H9 (cell line): Measurements from ENCODE around the gene CCNT1. TPM values are rescaled to one million over a fixed set of nuclear protein-coding genes. Genes with fewer than 3 reads are reported as not detected.

ENCODE experiments used
- DNase-seq: peaks from one replicate; pipeline ENCODE4 v3.0.0-alpha.2; 2017
- H2AFZ ChIP-seq: one replicate; pipeline ENCODE4 v1.6.1; 2013; ENCODE audit warnings: mild to moderate bottlenecking, low read length, control low read depth, moderate library complexity
- H2AK5ac ChIP-seq: 2 replicates; pipeline ENCODE4 v1.6.1; 2013; ENCODE audit warnings: low read length, control low read depth, mixed read lengths; ENCODE audit not compliant: insufficient read length
- H2BK120ac ChIP-seq: one replicate; pipeline ENCODE4 v1.6.1; 2013; ENCODE audit warnings: low read depth, mild to moderate bottlenecking, low read length, control low read depth, inconsistent platforms; ENCODE audit not compliant: poor library complexity, severe bottlenecking
- H2BK12ac ChIP-seq: 2 replicates; pipeline ENCODE4 v1.6.1; 2013; ENCODE audit warnings: low read length, control low read depth, mixed read lengths, low read depth; ENCODE audit not compliant: insufficient read length
- H2BK15ac ChIP-seq: 2 replicates; pipeline ENCODE4 v1.6.1; 2013; ENCODE audit warnings: low read depth, low read length, control low read depth
- H2BK20ac ChIP-seq: one replicate; pipeline ENCODE4 v1.6.1; 2013; ENCODE audit warnings: low read depth, mild to moderate bottlenecking, low read length, control low read depth, inconsistent platforms; ENCODE audit not compliant: poor library complexity, severe bottlenecking
- H2BK5ac ChIP-seq: 2 replicates; pipeline ENCODE4 v1.6.1; 2013; ENCODE audit warnings: low read length, control low read depth, mixed read lengths; ENCODE audit not compliant: insufficient read length
- H3K14ac ChIP-seq: 2 replicates; pipeline ENCODE4 v1.6.1; 2013; ENCODE audit warnings: low read length, control low read depth; ENCODE audit not compliant: insufficient read depth
- H3K18ac ChIP-seq: 2 replicates; pipeline ENCODE4 v1.6.1; 2013; ENCODE audit warnings: low read depth, mild to moderate bottlenecking, mixed read lengths, low read length, control low read depth; ENCODE audit not compliant: insufficient read length
- H3K23ac ChIP-seq: 2 replicates; pipeline ENCODE4 v1.6.1; 2013; ENCODE audit warnings: low read length, control low read depth, mixed read lengths, low read depth; ENCODE audit not compliant: insufficient read length
- H3K23me2 ChIP-seq: 2 replicates; pipeline ENCODE4 v1.6.1; 2013; ENCODE audit warnings: low read depth, mild to moderate bottlenecking, mixed read lengths, low read length, control low read depth; ENCODE audit not compliant: insufficient read length, poor library complexity, severe bottlenecking
- H3K27ac ChIP-seq: 2 replicates; pipeline ENCODE4 v1.5.1; 2013; ENCODE audit warnings: low read length, control low read depth, mixed read lengths, low read depth; ENCODE audit not compliant: insufficient read length
- H3K27me3 ChIP-seq: 2 replicates; pipeline ENCODE4 v1.6.1; 2013; ENCODE audit warnings: low read length, control low read depth, inconsistent platforms; ENCODE audit not compliant: insufficient read depth
- H3K4ac ChIP-seq: 2 replicates; pipeline ENCODE4 v1.6.1; 2013; ENCODE audit warnings: low read depth, mild to moderate bottlenecking, control low read depth, inconsistent platforms, low read length, moderate library complexity
- H3K4me1 ChIP-seq: 2 replicates; pipeline ENCODE4 v1.6.1; 2013; ENCODE audit warnings: low read length, control low read depth, inconsistent platforms; ENCODE audit not compliant: insufficient read depth
- H3K4me2 ChIP-seq: 2 replicates; pipeline ENCODE4 v1.6.1; 2013; ENCODE audit warnings: low read length, control low read depth, mixed read lengths; ENCODE audit not compliant: insufficient read length, insufficient read depth
- H3K56ac ChIP-seq: 2 replicates; pipeline ENCODE4 v1.6.1; 2013; ENCODE audit warnings: low read depth, mild to moderate bottlenecking, mixed read lengths, low read length, control low read depth; ENCODE audit not compliant: insufficient read length
- H3K79me1 ChIP-seq: 2 replicates; pipeline ENCODE4 v1.6.1; 2013; ENCODE audit warnings: low read depth, mild to moderate bottlenecking, moderate library complexity, low read length, control low read depth, inconsistent platforms; ENCODE audit not compliant: insufficient read depth, poor library complexity, severe bottlenecking
- H3K79me2 ChIP-seq: 2 replicates; pipeline ENCODE4 v1.6.1; 2013; ENCODE audit warnings: low read length, control low read depth, inconsistent platforms; ENCODE audit not compliant: insufficient read depth
- H3K9ac ChIP-seq: 2 replicates; pipeline ENCODE4 v1.6.1; 2013; ENCODE audit warnings: low read length, control low read depth, mixed read lengths; ENCODE audit not compliant: insufficient read length; ENCODE audit errors: extremely low read depth
- H3K9me3 ChIP-seq: one replicate; pipeline ENCODE4 v1.6.1; 2013; ENCODE audit warnings: low read depth, low read length, inconsistent platforms; ENCODE audit not compliant: control insufficient read depth
- H3T11ph ChIP-seq: one replicate; pipeline ENCODE4 v1.6.1; 2013; ENCODE audit warnings: mild to moderate bottlenecking, low read length, control low read depth, inconsistent platforms
- H4K20me1 ChIP-seq: one replicate; pipeline ENCODE4 v1.6.1; 2013; ENCODE audit not compliant: control insufficient read depth, insufficient read length, insufficient read depth
- H4K5ac ChIP-seq: 2 replicates; pipeline ENCODE4 v1.6.1; 2013; ENCODE audit warnings: low read depth, mild to moderate bottlenecking, mixed read lengths, low read length, control low read depth; ENCODE audit not compliant: insufficient read length
- H4K8ac ChIP-seq: replicated peaks from 2 replicates; pipeline ENCODE4 v1.6.1; 2013; ENCODE audit warnings: low read length, control low read depth, mixed read lengths, low read depth; ENCODE audit not compliant: insufficient read length
- H4K91ac ChIP-seq: 2 replicates; pipeline ENCODE4 v1.6.1; 2013; ENCODE audit warnings: low read depth, mild to moderate bottlenecking, moderate library complexity, mixed read lengths, low read length, control low read depth; ENCODE audit not compliant: insufficient read length
- H3K27ac Mint-ChIP-seq, 3 experiments: 2 replicates in 2 of 3; 3 replicates in 1 of 3; pipeline ENCODE4 v1.8.0; 2020 to 2021; ENCODE audit warnings: mixed read lengths in 3 of 3, mild to moderate bottlenecking in 1 of 3, moderate library complexity in 1 of 3
- H3K27me3 Mint-ChIP-seq: 2 replicates; pipeline ENCODE4 v1.8.0; 2021; ENCODE audit warnings: low read depth, mild to moderate bottlenecking, moderate library complexity, mixed read lengths
- H3K36me3 Mint-ChIP-seq, 3 experiments: 2 replicates in 2 of 3; 3 replicates in 1 of 3; pipeline ENCODE4 v1.8.0; 2020 to 2021; ENCODE audit warnings: low read depth in 3 of 3, mixed read lengths in 3 of 3; ENCODE audit not compliant: insufficient read depth in 1 of 3
- H3K4me1 Mint-ChIP-seq, 2 experiments: 2 replicates each; pipeline ENCODE4 v1.8.0; 2020; ENCODE audit warnings: mixed read lengths in 2 of 2
- H3K4me3 Mint-ChIP-seq, 2 experiments: 2 replicates in 1 of 2; 3 replicates in 1 of 2; pipeline ENCODE4 v1.8.0; 2020 to 2021; ENCODE audit warnings: mild to moderate bottlenecking in 2 of 2, mixed read lengths in 2 of 2, moderate library complexity in 1 of 2
- H3K9me3 Mint-ChIP-seq, 2 experiments: 2 replicates in 1 of 2; 3 replicates in 1 of 2; pipeline ENCODE4 v1.8.0; 2020; ENCODE audit warnings: mild to moderate bottlenecking in 2 of 2, mixed read lengths in 2 of 2, moderate library complexity in 1 of 2
- CTCF ChIP-seq: fragments of 200-600 bp; sonication (generic); conservative IDR thresholded peaks from 3 replicates; pipeline ENCODE4 v1.8.0; 2021; ENCODE audit warnings: antibody characterized with exemption, mild to moderate bottlenecking
- WGBS: extraction: QIAGEN DNeasy Blood & Tissue Kit; methylation state at CpG from one replicate; pipeline ENCODE4 v1.1.7; 2013; ENCODE audit warnings: missing lambda C conversion rate, low lambda C conversion rate, mixed read lengths; ENCODE audit not compliant: insufficient read length; ENCODE audit errors: extremely low coverage; 5-methylcytosine and 5-hydroxymethylcytosine counted together
- total RNA-seq: library from RNA; stranded (reverse); gene quantifications from 2 replicates; pipeline ENCODE4 v1.2.1, GENCODE V29; 2021

The CCNT1 gene
- total RNA-seq, 1 experiment from 2014 or later = 53.1 TPM

- no peaks in the 10 kb centered on the region for H3K4me1 Mint-ChIP-seq
- Histone ChIP-seq H2BK120ac (no peak overlapping the region), H3K18ac (no peak overlapping the region), H4K20me1 (no peaks in the 10 kb centered on the region), H3K79me2 (peaks cover 3% of the 10 kb centered on the region; the same call in 1 of the 2 replicates), H2BK20ac (no peak overlapping the region), H3K27ac (no peak overlapping the region), H3T11ph (no peak overlapping the region), H3K56ac (no peak overlapping the region), H3K4me2 (no peak overlapping the region), H2BK15ac (no peak overlapping the region), H3K4me1 (no peaks in the 10 kb centered on the region), H4K5ac (no peak overlapping the region), H3K23me2 (no peaks in the 10 kb centered on the region), H3K9ac (no peak overlapping the region), H3K14ac (no peak overlapping the region), H2BK5ac (no peak overlapping the region), H3K9me3 (no peaks in the 10 kb centered on the region), H3K23ac (no peak overlapping the region), H2AK5ac (no peak overlapping the region), H2BK12ac (no peak overlapping the region), H2AFZ (no peak overlapping the region), H4K8ac (no peak overlapping the region), H3K79me1 (peaks cover 5% of the 10 kb centered on the region), H4K91ac (no peak overlapping the region), H3K27me3 (no peaks in the 10 kb centered on the region), H3K4ac (no peak overlapping the region)
- peaks cover 38 to 79% (median 69%) of the 10 kb centered on the region in 3 experiments; a peak in 6 of 7 replicates for H3K36me3 Mint-ChIP-seq
- no peaks in the 10 kb centered on the region for H3K27me3 Mint-ChIP-seq
- no peaks in the 10 kb centered on the region for H3K9me3 Mint-ChIP-seq
- DNase-seq = no peak
- WGBS = no CpG with 5 or more reads among the region's 14 CpGs
- peak overlapping the region in 1 of 3 experiments; percentile 14; a peak in 3 of 7 replicates for H3K27ac Mint-ChIP-seq
- no peak overlapping the region for H3K4me3 Mint-ChIP-seq
- TF ChIP-seq CTCF = no peak
Measured at GRCh38 chr12:48668996-48669395, 47.5 kb downstream of the CCNT1 start.
